Stimulated activated CD8-positive, alpha-beta memory T cell treated with anti-CD3 and anti-CD28 coated beads, Interleukin-12 subunit alpha, Interleukin-12 subunit beta, amount 100 ng/mL, for 4 hours (primary cell): ENCODE measurements around the gene BLMH.
"Not testable (repeated sequence)": the region's sequence is repeated elsewhere in the genome, so short reads cannot be mapped to it uniquely, and the experiment has no call there.

Experiments used
- DNase-seq: peaks from one replicate; pipeline ENCODE4 v3.0.0-alpha.2; 2020; ENCODE audit warnings: low read depth

Gene BLMH

DNA sequence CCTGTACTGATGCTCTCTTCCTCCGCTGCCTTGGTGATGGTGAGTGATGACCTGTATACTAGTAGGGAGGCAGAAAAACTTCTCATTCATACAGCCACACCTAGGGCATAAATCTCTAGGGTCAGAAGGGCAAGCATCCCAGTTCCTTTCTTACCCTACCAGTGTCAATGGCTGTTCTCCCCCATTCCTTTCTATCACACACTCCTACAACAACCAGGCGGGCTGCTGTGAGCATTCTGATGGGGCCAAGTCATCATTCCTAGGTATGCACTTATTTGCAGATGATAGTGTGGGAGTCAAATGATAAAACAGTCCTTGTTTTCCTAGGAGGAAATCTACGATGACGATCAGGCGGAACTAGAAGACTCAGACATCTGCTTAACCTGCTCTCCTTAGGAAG lies 42.3 kb downstream of the BLMH start:
- no peak for DNase-seq

DNA sequence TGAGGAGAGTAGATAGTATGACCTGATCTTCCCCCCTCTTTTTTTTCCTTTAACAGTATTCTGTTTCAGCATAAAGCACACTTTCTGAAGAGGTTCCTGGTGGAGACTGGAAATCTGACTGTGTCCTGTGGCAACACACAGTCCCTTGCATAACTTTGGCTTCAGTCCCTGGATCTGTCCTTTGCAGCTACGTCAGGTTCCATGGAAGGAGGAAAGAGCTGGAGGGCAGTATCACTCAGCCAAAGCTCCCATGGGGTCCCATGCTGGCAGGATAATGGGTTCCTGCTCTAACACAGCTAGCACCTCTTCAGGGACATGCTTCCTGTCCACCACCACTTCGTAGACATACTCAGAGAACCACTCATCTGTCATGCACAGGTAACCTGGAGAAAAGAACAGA lies 43.0 kb downstream of the BLMH start:
- DNase-seq = no peak

DNA sequence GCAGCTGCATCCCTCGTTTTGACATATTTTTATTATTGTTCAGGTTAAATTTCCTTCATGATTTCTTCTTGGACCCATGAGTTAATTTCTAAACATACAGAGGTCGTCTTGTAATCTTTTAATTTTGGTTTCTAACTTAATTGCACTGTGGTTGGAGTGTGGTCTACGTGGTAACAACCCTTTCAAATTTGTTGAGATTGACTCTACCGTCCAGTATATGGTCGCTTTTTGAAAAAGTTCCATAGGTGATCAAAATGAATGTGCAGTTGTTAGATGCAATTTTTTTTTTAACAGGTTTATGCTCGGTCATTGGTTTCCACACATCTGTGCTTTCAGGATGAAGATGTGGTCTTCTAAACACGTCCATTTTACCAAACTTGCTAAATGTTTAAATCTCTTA lies 45.3 kb downstream of the BLMH start:
- DNase-seq = no peak

DNA sequence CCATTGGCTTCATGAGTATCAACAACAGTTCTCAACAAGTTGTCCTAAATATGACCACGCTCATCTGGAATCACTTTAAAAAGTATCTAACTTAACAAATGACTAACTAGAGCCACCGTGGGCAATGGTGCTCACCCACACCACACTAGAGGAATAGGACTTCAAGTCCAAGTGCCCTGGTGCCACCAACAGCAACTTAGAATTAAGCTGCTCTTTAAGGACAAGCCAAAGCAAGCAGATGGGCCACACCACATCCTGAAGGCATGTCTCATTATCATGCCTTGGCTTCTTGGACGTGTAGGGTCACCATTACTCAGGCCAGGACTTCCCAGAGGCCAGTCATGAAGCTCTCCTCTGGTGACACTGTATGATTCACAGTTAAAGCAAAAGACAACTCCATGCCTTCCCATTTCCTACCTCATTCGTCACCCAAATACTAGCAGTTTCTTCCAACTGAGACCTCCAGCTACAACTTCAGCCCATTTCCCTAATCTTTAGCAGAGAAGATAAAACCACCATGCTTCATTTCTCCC lies 46.8 kb downstream of the BLMH start:
- DNase-seq = no peak

- no peak for DNase-seq
These were observed 48.2 kb downstream of the BLMH start for GRCh38 chr17:30243568-30243967.

DNA sequence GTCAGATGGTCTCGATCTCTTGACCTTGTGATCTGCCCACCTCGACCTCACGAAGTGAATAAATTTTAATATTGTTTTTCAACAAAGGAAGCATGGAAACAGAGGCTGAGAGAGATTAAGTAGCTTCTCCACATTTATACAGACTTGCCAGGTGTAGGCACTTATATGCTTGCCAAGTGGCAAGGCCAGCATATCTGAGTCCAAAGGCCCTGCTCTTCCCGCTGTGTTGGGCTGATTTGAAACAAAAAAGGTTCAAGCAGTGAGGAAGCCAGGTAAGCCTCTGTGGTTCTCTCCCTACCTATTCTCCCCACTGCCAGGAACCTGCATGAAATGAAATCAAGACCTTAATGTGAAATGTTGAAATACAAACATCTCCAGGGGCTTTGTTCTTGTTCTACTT lies 48.7 kb downstream of the BLMH start:
- DNase-seq = no peak

DNA sequence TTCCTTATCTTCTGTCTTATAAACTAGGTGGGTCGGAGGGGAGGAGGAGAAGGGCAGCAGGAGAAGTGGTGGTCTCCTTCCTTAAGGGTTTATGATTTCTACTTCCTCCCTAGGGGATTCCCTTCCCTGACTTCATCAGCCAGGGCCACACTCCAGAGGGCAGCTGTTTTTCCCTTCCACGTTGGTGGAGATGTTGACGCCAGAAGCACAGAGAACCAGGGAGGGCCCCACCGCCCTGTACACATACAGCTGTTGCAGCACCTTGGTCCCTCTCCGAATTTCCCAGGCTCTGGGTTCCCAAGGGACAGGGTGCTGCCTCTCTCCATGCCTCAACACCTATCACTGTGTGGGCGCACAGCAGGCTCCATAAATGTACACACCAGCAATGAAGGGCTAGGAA lies 50.7 kb downstream of the BLMH start:
- no peak for DNase-seq

GRCh38 chr17:30240177-30240576 lies 51.6 kb downstream of the BLMH start:
- no peak for DNase-seq

- no peak for DNase-seq
These were observed 52.7 kb downstream of the BLMH start for GRCh38 chr17:30239089-30239462.

DNA sequence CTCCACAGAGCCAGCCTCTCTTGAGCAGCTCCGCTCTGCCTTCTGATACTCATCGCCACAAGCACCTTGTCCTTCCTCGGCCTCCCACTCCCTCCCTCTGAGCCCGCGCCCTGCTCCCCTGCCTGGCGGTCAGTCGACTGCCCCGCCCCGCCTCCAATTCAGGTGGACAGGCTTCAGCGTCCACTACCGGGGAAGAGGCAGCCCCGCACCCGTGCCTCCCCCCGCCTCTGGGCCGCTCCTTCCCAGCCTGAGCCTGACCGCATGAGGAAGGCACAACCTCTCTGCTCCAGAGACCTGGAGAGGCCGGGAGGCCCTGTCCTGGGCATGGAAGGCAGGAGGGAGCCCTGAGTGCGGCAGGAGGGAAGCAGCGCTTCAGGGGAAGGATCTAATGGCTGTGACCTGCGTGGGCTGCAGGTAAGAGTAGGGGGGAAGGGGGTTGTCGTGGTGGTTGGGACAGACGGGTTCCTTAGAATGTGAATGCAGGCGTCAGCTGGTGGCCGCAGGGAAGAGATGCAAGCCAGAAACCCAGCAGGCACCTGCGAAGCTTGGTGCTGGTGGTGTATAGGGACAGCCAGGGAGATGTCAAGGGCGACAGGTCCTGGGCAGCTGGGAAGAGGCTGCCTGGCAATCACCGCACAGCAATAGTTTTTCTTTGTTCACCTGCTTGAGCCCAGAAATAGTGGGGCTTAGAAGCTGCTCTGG lies 53.2 kb downstream of the BLMH start:
- no peak for DNase-seq

DNA sequence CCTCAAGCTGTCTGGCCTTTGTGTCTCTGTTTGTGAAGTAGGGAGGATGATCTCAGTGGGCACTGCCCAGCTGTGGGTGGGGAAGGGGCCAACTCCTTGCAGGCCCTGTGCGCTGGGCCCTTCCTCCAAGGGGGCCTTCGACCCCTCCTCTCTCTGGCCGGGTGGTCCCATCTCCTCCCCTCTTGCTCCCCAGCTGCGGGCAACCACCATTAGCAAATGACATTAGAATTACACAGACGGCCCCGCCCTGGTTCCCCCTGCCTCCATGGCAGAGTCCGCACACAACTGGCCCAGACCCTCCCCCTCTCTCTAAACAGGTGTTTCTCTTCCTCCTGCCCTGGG lies 53.8 kb downstream of the BLMH start:
- no peak for DNase-seq

DNA sequence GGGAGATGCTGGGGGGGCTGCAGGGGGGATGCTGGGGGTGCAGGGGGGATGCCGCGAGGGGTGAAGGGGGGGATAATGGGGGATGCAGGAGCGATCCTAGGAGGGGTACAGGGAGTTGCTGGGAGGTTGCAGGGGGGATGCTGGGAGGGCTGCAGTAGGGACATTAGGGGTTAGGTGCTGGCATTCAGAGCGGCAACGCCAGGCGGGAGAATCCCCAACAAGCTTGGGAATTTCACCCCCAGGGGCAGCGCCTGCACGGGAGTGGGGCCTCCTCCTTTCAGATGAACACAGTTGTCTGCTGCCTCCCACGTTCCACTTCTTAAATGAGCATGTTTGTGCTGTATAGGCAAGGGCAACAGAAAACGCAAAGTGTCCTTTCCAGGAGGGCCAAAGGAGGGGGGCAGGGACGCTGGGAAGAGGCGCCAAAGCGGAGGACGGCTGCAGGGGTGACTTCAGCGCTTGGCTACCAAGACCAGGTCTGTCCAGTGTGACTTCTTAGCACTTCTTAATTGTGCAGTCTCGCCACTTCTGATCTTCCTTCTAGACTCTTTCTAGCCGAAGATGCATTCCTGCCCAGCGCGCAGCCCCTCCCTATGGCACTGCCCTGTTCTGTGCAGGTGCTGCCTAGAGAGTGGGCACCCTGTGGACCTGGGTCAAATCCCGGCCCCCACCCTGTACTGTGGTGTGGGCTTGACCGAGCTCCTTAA lies 54.3 kb downstream of the BLMH start:
- DNase-seq = no peak

GRCh38 chr17:30236766-30237165 lies 55.0 kb downstream of the BLMH start:
- no peak for DNase-seq

DNA sequence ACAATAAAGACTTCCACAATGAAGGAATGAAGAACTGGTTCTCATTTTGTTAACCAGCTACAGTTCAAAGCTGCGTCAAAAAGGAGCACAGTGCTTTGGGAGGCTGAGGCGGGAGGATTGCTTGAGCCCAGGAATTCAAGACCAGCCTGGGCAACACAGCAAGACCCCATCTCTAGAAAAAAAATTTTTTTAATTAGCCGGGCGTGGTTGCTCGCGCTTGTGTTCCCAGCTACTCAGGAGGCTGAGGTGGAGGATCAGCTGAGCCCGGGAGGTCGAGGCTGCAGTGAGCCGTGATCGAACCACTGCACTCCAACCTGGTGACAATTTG lies 55.5 kb downstream of the BLMH start:
- DNase-seq = no peak

- DNase-seq = no peak
These were observed 56.1 kb downstream of the BLMH start, which contains the start of gene SLC6A4 for GRCh38 chr17:30235386-30236296. Gene SLC6A4 (minus strand): TSS chr17:30235697. CDS start chr17:30221958, 13,739 bp downstream.

DNA sequence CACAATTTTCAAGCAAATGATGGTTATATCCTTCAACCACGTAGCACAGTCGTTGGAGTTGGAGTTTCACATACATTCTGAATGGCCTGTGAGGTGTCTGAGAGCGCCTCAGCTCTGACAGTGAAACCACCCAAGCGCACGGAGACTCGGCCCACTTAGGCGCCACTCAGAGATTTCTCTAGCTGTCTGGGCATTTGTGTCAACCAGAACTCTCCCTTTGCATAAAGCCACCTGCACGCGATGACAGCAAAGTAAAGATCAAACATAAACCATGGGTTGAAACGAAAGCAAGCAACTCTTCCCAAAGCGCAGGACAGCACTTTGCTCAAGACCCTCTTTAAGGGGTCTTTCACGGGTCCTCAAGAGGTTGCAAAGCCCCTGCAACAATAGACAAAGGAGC lies 56.8 kb downstream of the BLMH start:
- no peak for DNase-seq

DNA sequence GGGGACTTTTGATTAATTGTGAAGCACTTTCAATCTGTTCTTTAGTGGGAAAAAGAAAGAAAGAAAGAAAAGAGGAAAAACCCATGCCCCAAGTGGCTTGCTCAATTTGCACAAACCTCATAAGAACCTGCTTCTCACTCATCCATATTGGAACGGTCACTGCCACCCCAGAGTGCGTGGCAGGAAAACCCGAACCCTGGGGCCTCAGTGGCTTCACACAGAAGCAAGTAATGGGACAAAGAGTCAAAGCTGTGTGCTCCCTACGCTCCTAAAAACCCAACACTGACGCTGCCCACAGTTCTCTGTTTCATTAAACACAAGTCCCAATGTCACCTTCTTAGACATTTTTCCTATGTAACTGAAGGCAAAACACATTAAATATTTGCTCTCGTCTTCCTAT lies 57.4 kb downstream of the BLMH start:
- DNase-seq = no peak

- no peak for DNase-seq
These were observed 58.8 kb downstream of the BLMH start for GRCh38 chr17:30232824-30233427.

DNA sequence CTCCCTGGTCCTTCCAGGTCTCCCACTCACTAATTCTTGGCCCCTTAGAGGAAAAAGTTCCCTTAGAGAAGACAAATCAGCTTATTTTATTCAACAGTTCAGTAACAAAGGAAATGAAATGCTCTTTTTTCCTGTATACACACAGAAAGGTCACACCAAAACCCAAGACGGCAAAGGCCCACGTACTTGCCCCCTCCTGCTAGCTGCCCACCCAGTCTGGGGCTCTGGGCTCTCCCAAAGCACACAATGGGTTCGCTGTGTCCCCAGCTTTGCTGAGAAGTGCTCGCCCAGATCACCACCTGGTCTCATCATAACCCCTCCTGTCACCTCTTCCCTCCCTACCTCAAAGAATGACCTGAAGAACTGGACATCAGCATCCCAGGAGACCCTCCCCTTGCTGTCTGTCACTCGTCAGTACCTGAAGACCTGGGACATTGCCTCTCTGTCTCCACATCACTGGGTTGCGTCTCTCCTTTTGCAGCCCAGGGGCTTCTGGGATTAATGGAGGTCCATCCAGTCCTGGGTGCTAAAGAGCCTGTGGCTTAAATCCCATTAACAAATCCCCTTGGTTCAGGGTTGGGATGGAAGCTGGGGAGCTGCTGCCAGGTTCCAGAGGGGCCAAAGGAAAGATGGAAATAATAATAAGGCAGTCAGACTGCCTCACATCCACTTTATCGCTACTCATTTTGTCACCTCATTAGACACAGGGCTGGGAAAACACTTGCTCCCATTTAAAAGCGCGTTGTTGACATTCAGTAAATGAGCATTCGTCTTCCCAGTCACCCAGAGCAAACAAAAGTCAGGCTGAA lies 59.5 kb downstream of the BLMH start:
- DNase-seq = no peak

- no peak for DNase-seq
These were observed 61.1 kb downstream of the BLMH start for GRCh38 chr17:30230596-30231125.

- not testable (repeated sequence) for DNase-seq
These were observed 61.7 kb downstream of the BLMH start for GRCh38 chr17:30230009-30230408.
